Measurements from ENCODE around the gene ZNF343. TPM values are rescaled to one million over a fixed set of nuclear protein-coding genes. Genes with fewer than 3 reads are reported as not detected.

The ZNF343 gene
- total RNA-seq (2022; extraction: Qiagen RNA extraction): 11.8 to 16.5 TPM (median 13.0 TPM) in 5 replicates

GRCh38 chr20:2508631-2509467, at the start of gene ZNF343:
ZNF343 (minus strand) TSS chr20:2508915; CDS start chr20:2493895, 15,020 bp downstream.

DNA sequence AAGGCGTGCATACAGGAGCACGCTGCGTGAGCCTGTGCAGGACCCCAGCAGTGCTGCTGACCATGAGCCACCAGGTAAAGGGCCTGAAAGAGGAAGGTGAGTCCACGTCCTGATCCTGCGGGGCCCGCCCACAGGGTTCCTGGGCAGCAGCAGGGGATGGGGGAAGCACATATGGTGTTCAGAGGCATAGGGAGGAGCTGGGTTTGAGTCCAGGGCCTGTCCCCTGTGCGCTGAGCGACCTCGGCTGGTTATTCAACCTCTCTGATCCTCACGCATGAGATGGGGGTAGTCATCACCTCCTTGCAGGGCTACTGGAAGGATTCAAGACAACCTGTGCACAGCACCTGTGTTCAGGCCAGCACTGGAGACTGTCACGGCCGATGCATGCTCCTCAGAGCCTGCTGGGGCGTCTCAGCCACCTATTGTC, 27.9 kb upstream of the ZNF343 start, which contains the start of gene TMC2:
TSS of gene TMC2 (plus strand) at position 14 of the 427 bp plus-strand sequence. CDS start at position 63, 49 bp downstream.

GRCh38 chr20:2470423-2471193, 38.1 kb downstream of the ZNF343 start, which contains the start of gene SNRPB:
SNRPB (minus strand) TSS chr20:2470789; CDS start chr20:2470690, 99 bp downstream.

Other genes with a start within 250 kb of the ZNF343 start
- 0.03 TPM in 3 of 5 replicates, not detected in the others for gene TGM3, start 212.9 kb downstream of the ZNF343 start, total RNA-seq (2022; extraction: Qiagen RNA extraction)
- gene TGM6, start 128.0 kb downstream of the ZNF343 start, total RNA-seq (2022; extraction: Qiagen RNA extraction): not detected in 5 replicates
- gene SNRPB, start 38.1 kb downstream of the ZNF343 start, total RNA-seq (2022; extraction: Qiagen RNA extraction): 858 to 1,120 TPM (median 1,025 TPM) in 5 replicates
- not detected in 5 replicates for gene TMC2, start 27.7 kb upstream of the ZNF343 start, total RNA-seq (2022; extraction: Qiagen RNA extraction)
- 565 to 652 TPM (median 610 TPM) in 5 replicates for gene NOP56, start 143.7 kb upstream of the ZNF343 start, total RNA-seq (2022; extraction: Qiagen RNA extraction)
- 126 to 138 TPM (median 135 TPM) in 5 replicates for gene IDH3B, start 155.3 kb upstream of the ZNF343 start, total RNA-seq (2022; extraction: Qiagen RNA extraction)
- 2.5 to 3.9 TPM (median 3.0 TPM) in 5 replicates for gene EBF4, start 183.9 kb upstream of the ZNF343 start, total RNA-seq (2022; extraction: Qiagen RNA extraction)

Measured in A549 treated with CORT108297 at 1 μM for 4 hours (cell line).